Renal cortex interstitium (tissue), 3 donors: ENCODE measurements around the gene RYR3. TPM values are rescaled to one million over a fixed set of nuclear protein-coding genes. Genes with fewer than 3 reads are reported as not detected.

Experiments
- polyA plus RNA-seq, 3 donors: library from polyadenylated mRNA; unstranded; fragments of 120-200 nt; gene quantifications; one replicate each; pipeline ENCODE4 v1.2.1, GENCODE V29; 2013; ENCODE audit not compliant: insufficient read length in 3 of 3

Gene RYR3
- polyA plus RNA-seq, 3 donors = 6.8 to 13.6 (median 12.5) TPM

Other genes with a start within 250 kb of the RYR3 start
- gene FMN1, start 116.3 kb upstream of the RYR3 start, polyA plus RNA-seq = 10 to 100 TPM; 16.9 to 21.1 (median 19.9) TPM